GM23338 (cell line): ENCODE measurements around the gene TMEM59L. TPM values are rescaled to one million over a fixed set of nuclear protein-coding genes. Genes with fewer than 3 reads are reported as not detected.

Experiments used
- ATAC-seq: fragments of 200-7000 bp; cut with Tn5 transposase; 3 replicates; pipeline ENCODE4 v1.9.1; 2020
- DNase-seq: peaks from one replicate; pipeline ENCODE4 v3.0.0-alpha.2; 2015; ENCODE audit warnings: low spot score
- H2AFZ ChIP-seq: fragments of 200-600 bp; sonication (generic); 2 replicates; pipeline ENCODE4 v1.8.0; 2016; ENCODE audit warnings: antibody characterized with exemption, mild to moderate bottlenecking, moderate library complexity
- H3F3A ChIP-seq: fragments of 200-600 bp; sonication (generic); replicated peaks from 2 replicates; pipeline ENCODE4 v1.8.0; 2017; ENCODE audit warnings: antibody characterized with exemption, mixed run types, low read depth
- H3K27ac ChIP-seq: fragments of 200-600 bp; sonication (generic); 2 replicates; pipeline ENCODE4 v1.6.1; 2016; ENCODE audit warnings: low read depth
- H3K27me3 ChIP-seq: fragments of 200-600 bp; sonication (generic); 2 replicates; pipeline ENCODE4 v1.8.0; 2016; ENCODE audit warnings: mild to moderate bottlenecking, mixed run types, moderate library complexity; ENCODE audit not compliant: insufficient read depth
- H3K36me3 ChIP-seq: fragments of 200-600 bp; sonication (generic); 2 replicates; pipeline ENCODE4 v1.8.0; 2016; ENCODE audit warnings: mild to moderate bottlenecking; ENCODE audit not compliant: insufficient read depth
- H3K4me1 ChIP-seq: fragments of 200-600 bp; sonication (generic); 2 replicates; pipeline ENCODE4 v1.8.0; 2016; ENCODE audit warnings: mild to moderate bottlenecking, moderate library complexity; ENCODE audit not compliant: insufficient read depth
- H3K4me2 ChIP-seq: fragments of 200-600 bp; sonication (generic); 2 replicates; pipeline ENCODE4 v1.7.1; 2017; ENCODE audit warnings: mixed run types
- H3K4me3 ChIP-seq: fragments of 200-600 bp; sonication (generic); 2 replicates; pipeline ENCODE4 v1.6.1; 2016; ENCODE audit warnings: mixed run types
- H3K79me2 ChIP-seq: fragments of 200-600 bp; sonication (generic); replicated peaks from 2 replicates; pipeline ENCODE4 v1.8.0; 2017; ENCODE audit warnings: mild to moderate bottlenecking; ENCODE audit not compliant: insufficient read depth
- H3K9me2 ChIP-seq: fragments of 200-600 bp; sonication (generic); 2 replicates; pipeline ENCODE4 v1.8.0; 2017; ENCODE audit not compliant: insufficient read depth
- H4K20me1 ChIP-seq: fragments of 200-600 bp; sonication (generic); replicated peaks from 2 replicates; pipeline ENCODE4 v1.8.0; 2017; ENCODE audit warnings: mild to moderate bottlenecking; ENCODE audit not compliant: insufficient read depth
- H3K27ac Mint-ChIP-seq: 2 replicates; pipeline ENCODE4 v1.8.0; 2020; ENCODE audit warnings: inconsistent platforms, mild to moderate bottlenecking, moderate library complexity, mixed read lengths
- H3K27me3 Mint-ChIP-seq: 3 replicates; pipeline ENCODE4 v1.8.0; 2022; ENCODE audit warnings: low read depth, mild to moderate bottlenecking, moderate library complexity, mixed read lengths, inconsistent platforms; ENCODE audit not compliant: insufficient read depth, poor library complexity
- H3K36me3 Mint-ChIP-seq: 3 replicates; pipeline ENCODE4 v1.8.0; 2021; ENCODE audit warnings: low read depth, mild to moderate bottlenecking, inconsistent platforms, moderate library complexity, mixed read lengths
- H3K4me1 Mint-ChIP-seq: 3 replicates; pipeline ENCODE4 v1.8.0; 2020; ENCODE audit warnings: mild to moderate bottlenecking, inconsistent platforms, mixed read lengths
- H3K4me3 Mint-ChIP-seq: 3 replicates; pipeline ENCODE4 v1.8.0; 2021; ENCODE audit warnings: moderate library complexity, mild to moderate bottlenecking, inconsistent platforms, mixed read lengths
- H3K9me3 Mint-ChIP-seq: 3 replicates; pipeline ENCODE4 v1.8.0; 2020; ENCODE audit warnings: moderate library complexity, mild to moderate bottlenecking, inconsistent platforms, mixed read lengths
- CREB1 ChIP-seq: fragments of 250-450 bp; sonication (Bioruptor Pico); IDR thresholded peaks from 2 replicates; pipeline ENCODE4 v1.5.0; 2020; ENCODE audit warnings: low read depth, mild to moderate bottlenecking, moderate library complexity
- EZH2 ChIP-seq: fragments of 200-600 bp; sonication (generic); IDR thresholded peaks from one replicate; pipeline ENCODE4 v1.8.0; 2017; ENCODE audit warnings: antibody characterized with exemption, mild to moderate bottlenecking, low read depth; ENCODE audit not compliant: unreplicated experiment
- EZH2phosphoT487 ChIP-seq: fragments of 200-600 bp; sonication (generic); IDR thresholded peaks from one replicate; pipeline ENCODE4 v1.8.1; 2018; ENCODE audit warnings: antibody characterized with exemption; ENCODE audit not compliant: unreplicated experiment
- JUNB ChIP-seq: IDR thresholded peaks from one replicate; pipeline ENCODE4 v1.6.1; 2016; ENCODE audit warnings: antibody characterized with exemption; ENCODE audit not compliant: unreplicated experiment
- NANOG ChIP-seq: IDR thresholded peaks from 2 replicates; pipeline ENCODE4 v1.6.1; 2016; ENCODE audit warnings: antibody characterized with exemption, borderline replicate concordance
- POLR2AphosphoS5 ChIP-seq: IDR thresholded peaks from 2 replicates; pipeline ENCODE4 v1.6.1; 2016; ENCODE audit warnings: antibody characterized with exemption, low read depth
- ZNF114 ChIP-seq: fragments of 250-450 bp; sonication (Bioruptor Pico); IDR thresholded peaks from 2 replicates; pipeline ENCODE4 v1.5.0; 2020; ENCODE audit warnings: mild to moderate bottlenecking, moderate library complexity
- ZNF331 ChIP-seq: fragments of 250-450 bp; sonication (Bioruptor Pico); IDR thresholded peaks from 2 replicates; pipeline ENCODE4 v1.5.0; 2020; ENCODE audit warnings: low read depth, mild to moderate bottlenecking, moderate library complexity
- polyA plus RNA-seq: library from polyadenylated mRNA; unstranded; fragments of >200 nt; fragmentation: Nextera tagmentation; extraction: Ambion mirVana; gene quantifications from 2 replicates; pipeline ENCODE4 v1.2.1, GENCODE V29; 2016
- total RNA-seq: library from RNA; depleted of rRNA; stranded (reverse); fragments of >200 nt; shearing (Covaris generic); gene quantifications from 2 replicates; pipeline ENCODE4 v1.2.3, GENCODE V29; 2014
- TF ChIP-seq, protein P1 (sequence below): IDR thresholded peaks from 2 replicates; pipeline ENCODE4 v1.6.1; 2016; ENCODE audit warnings: antibody characterized with exemption
- TF ChIP-seq, protein P2 (sequence below): IDR thresholded peaks from one replicate; pipeline ENCODE4 v1.6.1; 2018; ENCODE audit warnings: antibody characterized with exemption; ENCODE audit not compliant: unreplicated experiment
- TF ChIP-seq, protein P3 (sequence below), 2 experiments: fragments of 200-600 bp in 1 of 2; sonication (generic) in 1 of 2; conservative IDR thresholded peaks; 2 replicates each; pipeline versions ENCODE4 v1.5.1 to v1.6.1; 2016 to 2017; ENCODE audit warnings: antibody characterized with exemption in 2 of 2, low read depth in 2 of 2, mild to moderate bottlenecking in 2 of 2, moderate library complexity in 1 of 2
- TF ChIP-seq, protein P4 (sequence below): fragments of 250-450 bp; sonication (Bioruptor Pico); IDR thresholded peaks from 2 replicates; pipeline ENCODE4 v1.5.0; 2020; ENCODE audit warnings: mild to moderate bottlenecking, moderate library complexity

Gene TMEM59L
- total and polyA plus RNA-seq, 2 experiments from 2014 or later, result 9.8 to 15.7 TPM

DNA sequence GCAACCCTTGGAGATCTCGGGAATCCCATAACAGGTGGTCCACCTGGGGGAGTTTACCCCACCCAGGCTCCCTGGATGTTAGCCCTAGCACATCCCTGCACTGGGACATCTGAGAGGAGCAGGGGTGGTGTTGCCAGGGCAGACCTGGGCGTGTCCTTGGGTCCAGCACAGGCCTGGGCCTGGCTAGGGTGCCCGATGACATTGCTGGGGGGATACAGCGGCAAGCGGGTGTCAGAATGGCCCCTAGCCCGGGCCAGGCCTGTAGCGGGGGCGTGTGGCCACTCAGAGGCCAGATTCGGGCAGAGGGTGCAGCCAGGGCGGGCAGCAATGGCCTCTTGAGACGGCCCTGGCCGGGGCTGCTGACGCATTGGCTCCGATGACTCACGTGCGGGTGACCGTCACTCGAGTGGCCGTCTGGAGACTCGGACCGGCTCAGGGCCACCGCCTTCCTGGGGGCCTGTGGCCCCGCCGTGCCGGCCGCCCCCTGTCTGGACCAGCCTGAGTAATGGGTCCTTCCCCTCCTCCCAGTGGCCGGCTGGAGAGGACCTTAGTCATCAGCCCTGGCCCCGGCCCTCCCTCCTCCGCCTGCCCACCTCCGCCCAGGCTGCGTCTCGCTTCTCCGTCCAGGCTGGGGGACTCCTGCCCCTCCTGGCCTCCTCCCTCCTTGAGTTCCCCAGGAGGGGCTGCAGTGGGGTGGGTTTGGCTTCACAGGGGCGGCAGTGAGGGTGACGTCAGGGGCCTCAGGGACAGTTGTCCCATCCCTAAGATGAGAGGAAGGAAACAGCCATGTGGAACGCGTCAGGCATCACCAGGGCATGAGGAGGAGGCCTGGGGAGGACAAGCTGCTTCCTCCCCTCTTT, 47.6 kb downstream of the TMEM59L start:
- H3K9me3 Mint-ChIP-seq, result no peaks in the 10 kb centered on the region
- TF ChIP-seq POLR2AphosphoS5, result no peak
- TF ChIP-seq, protein P1, sequence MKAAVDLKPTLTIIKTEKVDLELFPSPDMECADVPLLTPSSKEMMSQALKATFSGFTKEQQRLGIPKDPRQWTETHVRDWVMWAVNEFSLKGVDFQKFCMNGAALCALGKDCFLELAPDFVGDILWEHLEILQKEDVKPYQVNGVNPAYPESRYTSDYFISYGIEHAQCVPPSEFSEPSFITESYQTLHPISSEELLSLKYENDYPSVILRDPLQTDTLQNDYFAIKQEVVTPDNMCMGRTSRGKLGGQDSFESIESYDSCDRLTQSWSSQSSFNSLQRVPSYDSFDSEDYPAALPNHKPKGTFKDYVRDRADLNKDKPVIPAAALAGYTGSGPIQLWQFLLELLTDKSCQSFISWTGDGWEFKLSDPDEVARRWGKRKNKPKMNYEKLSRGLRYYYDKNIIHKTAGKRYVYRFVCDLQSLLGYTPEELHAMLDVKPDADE, result no peak
- no peak for TF ChIP-seq EZH2phosphoT487
- TF ChIP-seq EZH2, result no peak
- no peak for TF ChIP-seq ZNF114 (CRISPR knock-in tag)
- TF ChIP-seq, protein P2, sequence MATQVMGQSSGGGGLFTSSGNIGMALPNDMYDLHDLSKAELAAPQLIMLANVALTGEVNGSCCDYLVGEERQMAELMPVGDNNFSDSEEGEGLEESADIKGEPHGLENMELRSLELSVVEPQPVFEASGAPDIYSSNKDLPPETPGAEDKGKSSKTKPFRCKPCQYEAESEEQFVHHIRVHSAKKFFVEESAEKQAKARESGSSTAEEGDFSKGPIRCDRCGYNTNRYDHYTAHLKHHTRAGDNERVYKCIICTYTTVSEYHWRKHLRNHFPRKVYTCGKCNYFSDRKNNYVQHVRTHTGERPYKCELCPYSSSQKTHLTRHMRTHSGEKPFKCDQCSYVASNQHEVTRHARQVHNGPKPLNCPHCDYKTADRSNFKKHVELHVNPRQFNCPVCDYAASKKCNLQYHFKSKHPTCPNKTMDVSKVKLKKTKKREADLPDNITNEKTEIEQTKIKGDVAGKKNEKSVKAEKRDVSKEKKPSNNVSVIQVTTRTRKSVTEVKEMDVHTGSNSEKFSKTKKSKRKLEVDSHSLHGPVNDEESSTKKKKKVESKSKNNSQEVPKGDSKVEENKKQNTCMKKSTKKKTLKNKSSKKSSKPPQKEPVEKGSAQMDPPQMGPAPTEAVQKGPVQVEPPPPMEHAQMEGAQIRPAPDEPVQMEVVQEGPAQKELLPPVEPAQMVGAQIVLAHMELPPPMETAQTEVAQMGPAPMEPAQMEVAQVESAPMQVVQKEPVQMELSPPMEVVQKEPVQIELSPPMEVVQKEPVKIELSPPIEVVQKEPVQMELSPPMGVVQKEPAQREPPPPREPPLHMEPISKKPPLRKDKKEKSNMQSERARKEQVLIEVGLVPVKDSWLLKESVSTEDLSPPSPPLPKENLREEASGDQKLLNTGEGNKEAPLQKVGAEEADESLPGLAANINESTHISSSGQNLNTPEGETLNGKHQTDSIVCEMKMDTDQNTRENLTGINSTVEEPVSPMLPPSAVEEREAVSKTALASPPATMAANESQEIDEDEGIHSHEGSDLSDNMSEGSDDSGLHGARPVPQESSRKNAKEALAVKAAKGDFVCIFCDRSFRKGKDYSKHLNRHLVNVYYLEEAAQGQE, result no peak
- no peak for TF ChIP-seq ZNF331
- TF ChIP-seq, protein P3, sequence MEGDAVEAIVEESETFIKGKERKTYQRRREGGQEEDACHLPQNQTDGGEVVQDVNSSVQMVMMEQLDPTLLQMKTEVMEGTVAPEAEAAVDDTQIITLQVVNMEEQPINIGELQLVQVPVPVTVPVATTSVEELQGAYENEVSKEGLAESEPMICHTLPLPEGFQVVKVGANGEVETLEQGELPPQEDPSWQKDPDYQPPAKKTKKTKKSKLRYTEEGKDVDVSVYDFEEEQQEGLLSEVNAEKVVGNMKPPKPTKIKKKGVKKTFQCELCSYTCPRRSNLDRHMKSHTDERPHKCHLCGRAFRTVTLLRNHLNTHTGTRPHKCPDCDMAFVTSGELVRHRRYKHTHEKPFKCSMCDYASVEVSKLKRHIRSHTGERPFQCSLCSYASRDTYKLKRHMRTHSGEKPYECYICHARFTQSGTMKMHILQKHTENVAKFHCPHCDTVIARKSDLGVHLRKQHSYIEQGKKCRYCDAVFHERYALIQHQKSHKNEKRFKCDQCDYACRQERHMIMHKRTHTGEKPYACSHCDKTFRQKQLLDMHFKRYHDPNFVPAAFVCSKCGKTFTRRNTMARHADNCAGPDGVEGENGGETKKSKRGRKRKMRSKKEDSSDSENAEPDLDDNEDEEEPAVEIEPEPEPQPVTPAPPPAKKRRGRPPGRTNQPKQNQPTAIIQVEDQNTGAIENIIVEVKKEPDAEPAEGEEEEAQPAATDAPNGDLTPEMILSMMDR (conservative IDR thresholded peaks at IDR 0.05; ENCODE audit: low read depth in 2 of 2), result no peak
- TF ChIP-seq CREB1 (CRISPR knock-in tag), result no peak
- no peak for TF ChIP-seq NANOG
- TF ChIP-seq JUNB, result no peak
- TF ChIP-seq, protein P4, sequence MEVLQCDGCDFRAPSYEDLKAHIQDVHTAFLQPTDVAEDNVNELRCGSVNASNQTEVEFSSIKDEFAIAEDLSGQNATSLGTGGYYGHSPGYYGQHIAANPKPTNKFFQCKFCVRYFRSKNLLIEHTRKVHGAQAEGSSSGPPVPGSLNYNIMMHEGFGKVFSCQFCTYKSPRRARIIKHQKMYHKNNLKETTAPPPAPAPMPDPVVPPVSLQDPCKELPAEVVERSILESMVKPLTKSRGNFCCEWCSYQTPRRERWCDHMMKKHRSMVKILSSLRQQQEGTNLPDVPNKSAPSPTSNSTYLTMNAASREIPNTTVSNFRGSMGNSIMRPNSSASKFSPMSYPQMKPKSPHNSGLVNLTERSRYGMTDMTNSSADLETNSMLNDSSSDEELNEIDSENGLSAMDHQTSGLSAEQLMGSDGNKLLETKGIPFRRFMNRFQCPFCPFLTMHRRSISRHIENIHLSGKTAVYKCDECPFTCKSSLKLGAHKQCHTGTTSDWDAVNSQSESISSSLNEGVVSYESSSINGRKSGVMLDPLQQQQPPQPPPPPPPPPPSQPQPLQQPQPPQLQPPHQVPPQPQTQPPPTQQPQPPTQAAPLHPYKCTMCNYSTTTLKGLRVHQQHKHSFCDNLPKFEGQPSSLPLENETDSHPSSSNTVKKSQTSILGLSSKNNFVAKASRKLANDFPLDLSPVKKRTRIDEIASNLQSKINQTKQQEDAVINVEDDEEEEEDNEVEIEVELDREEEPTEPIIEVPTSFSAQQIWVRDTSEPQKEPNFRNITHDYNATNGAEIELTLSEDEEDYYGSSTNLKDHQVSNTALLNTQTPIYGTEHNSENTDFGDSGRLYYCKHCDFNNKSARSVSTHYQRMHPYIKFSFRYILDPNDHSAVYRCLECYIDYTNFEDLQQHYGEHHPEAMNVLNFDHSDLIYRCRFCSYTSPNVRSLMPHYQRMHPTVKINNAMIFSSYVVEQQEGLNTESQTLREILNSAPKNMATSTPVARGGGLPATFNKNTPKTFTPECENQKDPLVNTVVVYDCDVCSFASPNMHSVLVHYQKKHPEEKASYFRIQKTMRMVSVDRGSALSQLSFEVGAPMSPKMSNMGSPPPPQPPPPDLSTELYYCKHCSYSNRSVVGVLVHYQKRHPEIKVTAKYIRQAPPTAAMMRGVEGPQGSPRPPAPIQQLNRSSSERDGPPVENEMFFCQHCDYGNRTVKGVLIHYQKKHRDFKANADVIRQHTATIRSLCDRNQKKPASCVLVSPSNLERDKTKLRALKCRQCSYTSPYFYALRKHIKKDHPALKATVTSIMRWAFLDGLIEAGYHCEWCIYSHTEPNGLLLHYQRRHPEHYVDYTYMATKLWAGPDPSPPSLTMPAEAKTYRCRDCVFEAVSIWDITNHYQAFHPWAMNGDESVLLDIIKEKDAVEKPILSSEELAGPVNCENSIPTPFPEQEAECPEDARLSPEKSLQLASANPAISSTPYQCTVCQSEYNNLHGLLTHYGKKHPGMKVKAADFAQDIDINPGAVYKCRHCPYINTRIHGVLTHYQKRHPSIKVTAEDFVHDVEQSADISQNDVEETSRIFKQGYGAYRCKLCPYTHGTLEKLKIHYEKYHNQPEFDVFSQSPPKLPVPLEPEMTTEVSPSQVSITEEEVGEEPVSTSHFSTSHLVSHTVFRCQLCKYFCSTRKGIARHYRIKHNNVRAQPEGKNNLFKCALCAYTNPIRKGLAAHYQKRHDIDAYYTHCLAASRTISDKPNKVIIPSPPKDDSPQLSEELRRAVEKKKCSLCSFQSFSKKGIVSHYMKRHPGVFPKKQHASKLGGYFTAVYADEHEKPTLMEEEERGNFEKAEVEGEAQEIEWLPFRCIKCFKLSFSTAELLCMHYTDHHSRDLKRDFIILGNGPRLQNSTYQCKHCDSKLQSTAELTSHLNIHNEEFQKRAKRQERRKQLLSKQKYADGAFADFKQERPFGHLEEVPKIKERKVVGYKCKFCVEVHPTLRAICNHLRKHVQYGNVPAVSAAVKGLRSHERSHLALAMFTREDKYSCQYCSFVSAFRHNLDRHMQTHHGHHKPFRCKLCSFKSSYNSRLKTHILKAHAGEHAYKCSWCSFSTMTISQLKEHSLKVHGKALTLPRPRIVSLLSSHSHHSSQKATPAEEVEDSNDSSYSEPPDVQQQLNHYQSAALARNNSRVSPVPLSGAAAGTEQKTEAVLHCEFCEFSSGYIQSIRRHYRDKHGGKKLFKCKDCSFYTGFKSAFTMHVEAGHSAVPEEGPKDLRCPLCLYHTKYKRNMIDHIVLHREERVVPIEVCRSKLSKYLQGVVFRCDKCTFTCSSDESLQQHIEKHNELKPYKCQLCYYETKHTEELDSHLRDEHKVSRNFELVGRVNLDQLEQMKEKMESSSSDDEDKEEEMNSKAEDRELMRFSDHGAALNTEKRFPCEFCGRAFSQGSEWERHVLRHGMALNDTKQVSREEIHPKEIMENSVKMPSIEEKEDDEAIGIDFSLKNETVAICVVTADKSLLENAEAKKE (CRISPR knock-in tag), result no peak

More for the DNA sequence above, 47.6 kb downstream of the TMEM59L start:
- no peak for DNase-seq
- no peak for ATAC-seq
- H3K27ac ChIP-seq, result no peak overlapping the region
- Mint-ChIP-seq H3K27ac (no peak overlapping the region), H3K27me3 (peaks cover 14% of the 10 kb centered on the region), H3K4me3 (no peak overlapping the region), H3K4me1 (peaks cover 32% of the 10 kb centered on the region), H3K36me3 (no peaks in the 10 kb centered on the region; the same call in 2 of the 3 replicates)
- H3K9me2 ChIP-seq, result no peaks in the 10 kb centered on the region
- no peak overlapping the region for H3K4me3 ChIP-seq
- no peak overlapping the region for H3K4me2 ChIP-seq
- no peak overlapping the region for H2AFZ ChIP-seq
- H3K79me2 ChIP-seq, result no peaks in the 10 kb centered on the region
- no peaks in the 10 kb centered on the region for H3K4me1 ChIP-seq
- H3K27me3 ChIP-seq, result no peaks in the 10 kb centered on the region
- H4K20me1 ChIP-seq, result no peaks in the 10 kb centered on the region; the same call in 1 of the 2 replicates
- no peaks in the 10 kb centered on the region for H3K36me3 ChIP-seq
- H3F3A ChIP-seq, result 0 out of 2 replicates have a peak, but pooled peaks cover 6% of the 10 kb centered on the region
